ENCODE results near the gene ZNF786. TPM values are rescaled to one million over a fixed set of nuclear protein-coding genes. Genes with fewer than 3 reads are reported as not detected.
"Not testable (repeated sequence)": the region's sequence is repeated elsewhere in the genome, so short reads cannot be mapped to it uniquely, and the experiment has no call there.

The ZNF786 gene
- total RNA-seq, 1 donor from 2014 or later: 20.6 TPM

DNA sequence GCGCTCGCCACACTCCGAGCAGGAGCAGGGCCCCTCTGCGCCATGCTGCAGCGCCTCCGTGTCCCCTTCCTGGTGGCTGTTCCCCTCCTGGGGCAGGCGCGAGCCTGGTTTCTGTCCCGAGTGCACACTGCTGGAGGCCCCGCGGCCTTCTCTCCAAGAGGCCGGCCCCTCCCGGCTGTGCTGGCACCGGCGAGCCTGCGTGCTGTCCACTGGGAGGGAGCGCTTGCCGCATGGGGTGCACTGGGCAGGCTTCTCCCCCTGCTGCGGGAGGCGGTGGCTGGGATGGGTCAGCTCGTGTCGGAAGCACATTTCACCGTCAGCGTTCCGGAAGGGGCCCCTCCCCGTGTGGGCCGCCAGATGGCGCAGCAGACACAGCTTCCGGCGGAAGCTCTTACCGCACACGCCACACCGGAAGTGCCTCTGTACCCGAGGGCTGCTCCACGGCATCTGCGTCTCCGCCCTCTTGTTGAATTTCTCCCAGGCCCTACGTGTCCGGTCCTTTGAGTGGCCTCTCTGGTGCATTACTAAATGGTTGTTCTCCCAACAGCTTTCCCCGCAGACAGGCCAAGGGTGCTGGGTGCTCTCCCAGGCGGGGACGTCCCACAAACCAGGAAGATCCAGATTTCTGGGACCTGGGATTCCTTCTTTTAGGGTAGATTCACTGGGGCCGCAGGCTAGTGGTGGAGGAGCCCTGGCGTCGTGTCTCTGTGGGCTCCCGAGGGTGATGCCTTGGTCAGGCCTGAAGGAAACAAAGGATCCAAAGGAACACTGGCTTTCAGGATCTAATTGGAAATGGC lies 18.7 kb downstream of the ZNF786 start:
- Mint-ChIP-seq H3K27me3 (no peaks in the 10 kb centered on the region), H3K4me3 (ENCODE audit: low read depth) (no peak overlapping the region), H3K36me3 (ENCODE audit: insufficient read depth) (peaks cover 22% of the 10 kb centered on the region), H3K9me3 (ENCODE audit: low read depth) (no peaks in the 10 kb centered on the region), H3K4me1 (ENCODE audit: low read depth) (no peaks in the 10 kb centered on the region), H3K27ac (no peak overlapping the region)
- no peak for DNase-seq (ENCODE audit: low spot score, unreplicated experiment)
- TF ChIP-seq, protein P1, sequence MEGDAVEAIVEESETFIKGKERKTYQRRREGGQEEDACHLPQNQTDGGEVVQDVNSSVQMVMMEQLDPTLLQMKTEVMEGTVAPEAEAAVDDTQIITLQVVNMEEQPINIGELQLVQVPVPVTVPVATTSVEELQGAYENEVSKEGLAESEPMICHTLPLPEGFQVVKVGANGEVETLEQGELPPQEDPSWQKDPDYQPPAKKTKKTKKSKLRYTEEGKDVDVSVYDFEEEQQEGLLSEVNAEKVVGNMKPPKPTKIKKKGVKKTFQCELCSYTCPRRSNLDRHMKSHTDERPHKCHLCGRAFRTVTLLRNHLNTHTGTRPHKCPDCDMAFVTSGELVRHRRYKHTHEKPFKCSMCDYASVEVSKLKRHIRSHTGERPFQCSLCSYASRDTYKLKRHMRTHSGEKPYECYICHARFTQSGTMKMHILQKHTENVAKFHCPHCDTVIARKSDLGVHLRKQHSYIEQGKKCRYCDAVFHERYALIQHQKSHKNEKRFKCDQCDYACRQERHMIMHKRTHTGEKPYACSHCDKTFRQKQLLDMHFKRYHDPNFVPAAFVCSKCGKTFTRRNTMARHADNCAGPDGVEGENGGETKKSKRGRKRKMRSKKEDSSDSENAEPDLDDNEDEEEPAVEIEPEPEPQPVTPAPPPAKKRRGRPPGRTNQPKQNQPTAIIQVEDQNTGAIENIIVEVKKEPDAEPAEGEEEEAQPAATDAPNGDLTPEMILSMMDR (IDR thresholded peaks at IDR 0.05; ENCODE audit: unreplicated experiment): peak; percentile 32

DNA sequence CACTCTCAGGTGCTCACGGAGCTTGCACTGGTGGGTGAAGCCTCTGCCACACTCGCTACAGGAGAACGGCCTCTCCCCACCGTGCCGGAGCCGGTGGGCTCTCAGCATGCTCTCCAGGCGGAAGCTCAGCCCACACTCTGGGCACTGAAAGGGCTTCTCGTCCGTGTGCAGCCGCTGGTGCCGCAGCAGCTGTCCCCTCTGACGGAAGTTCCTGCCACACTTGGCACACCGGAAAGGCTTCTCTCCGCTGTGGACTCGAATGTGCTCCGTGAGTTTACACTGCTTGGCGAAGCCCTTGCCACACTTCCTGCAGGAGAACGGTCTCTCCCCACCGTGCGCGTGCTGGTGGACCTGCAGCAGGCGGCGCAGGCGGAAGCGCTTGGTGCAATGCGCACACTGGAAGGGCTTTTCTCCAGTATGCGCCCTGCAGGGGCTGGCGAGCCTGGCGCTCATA lies 19.3 kb downstream of the ZNF786 start:
- no peak for DNase-seq (ENCODE audit: low spot score, unreplicated experiment)

DNA sequence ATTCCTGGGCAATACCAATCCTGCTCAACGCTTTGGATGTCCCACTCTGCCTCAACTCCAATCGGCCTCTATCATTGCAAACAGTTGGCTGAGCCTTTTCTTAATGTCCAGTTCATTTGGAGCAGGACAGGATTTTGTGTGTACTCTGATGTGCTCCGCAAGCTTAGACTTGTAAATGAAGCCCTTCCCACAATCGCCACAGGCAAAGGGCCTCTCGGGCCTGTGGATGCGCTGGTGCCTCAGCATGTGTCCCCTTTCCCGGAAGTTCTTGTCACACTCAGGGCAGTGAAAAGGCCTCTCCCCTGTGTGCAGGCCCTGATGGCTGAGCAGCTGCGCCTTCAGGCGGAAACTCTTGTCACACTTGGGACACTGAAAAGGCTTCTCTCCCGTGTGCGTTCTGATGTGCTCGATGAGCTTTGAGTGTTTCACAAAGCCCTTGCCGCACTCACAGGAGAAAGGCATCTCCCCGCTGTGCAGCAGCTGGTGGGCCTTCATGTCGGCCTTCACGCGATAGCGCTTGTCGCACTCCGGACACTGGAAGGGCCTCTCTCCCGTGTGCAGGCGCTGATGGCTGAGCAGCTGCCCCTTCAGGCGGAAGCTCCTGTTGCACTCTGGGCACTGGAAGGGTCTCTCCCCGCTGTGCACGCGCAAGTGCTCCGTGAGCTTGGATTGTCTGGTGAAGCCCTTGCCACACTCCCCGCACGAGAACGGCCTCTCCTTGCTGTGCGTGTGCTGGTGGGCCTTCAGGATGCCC lies 20.0 kb downstream of the ZNF786 start:
- Mint-ChIP-seq H3K9me3 (ENCODE audit: low read depth) (no peaks in the 10 kb centered on the region), H3K27me3 (no peaks in the 10 kb centered on the region), H3K27ac (no peak overlapping the region), H3K4me1 (ENCODE audit: low read depth) (no peaks in the 10 kb centered on the region), H3K36me3 (ENCODE audit: insufficient read depth) (peaks cover 20% of the 10 kb centered on the region), H3K4me3 (ENCODE audit: low read depth) (no peak overlapping the region)
- no peak for DNase-seq (ENCODE audit: low spot score, unreplicated experiment)
- TF ChIP-seq, protein P1 (IDR thresholded peaks at IDR 0.05; ENCODE audit: unreplicated experiment): no peak

More for the DNA sequence above, 19.3 kb downstream of the ZNF786 start:
- TF ChIP-seq, protein P1 (IDR thresholded peaks at IDR 0.05; ENCODE audit: unreplicated experiment): no peak
- H3K27me3 Mint-ChIP-seq: no peaks in the 10 kb centered on the region
- no peaks in the 10 kb centered on the region for H3K4me1 Mint-ChIP-seq (ENCODE audit: low read depth)
- H3K9me3 Mint-ChIP-seq (ENCODE audit: low read depth): no peaks in the 10 kb centered on the region
- H3K4me3 Mint-ChIP-seq (ENCODE audit: low read depth): no peak overlapping the region
- peaks cover 20% of the 10 kb centered on the region for H3K36me3 Mint-ChIP-seq (ENCODE audit: insufficient read depth)
- H3K27ac Mint-ChIP-seq: no peak overlapping the region

DNA sequence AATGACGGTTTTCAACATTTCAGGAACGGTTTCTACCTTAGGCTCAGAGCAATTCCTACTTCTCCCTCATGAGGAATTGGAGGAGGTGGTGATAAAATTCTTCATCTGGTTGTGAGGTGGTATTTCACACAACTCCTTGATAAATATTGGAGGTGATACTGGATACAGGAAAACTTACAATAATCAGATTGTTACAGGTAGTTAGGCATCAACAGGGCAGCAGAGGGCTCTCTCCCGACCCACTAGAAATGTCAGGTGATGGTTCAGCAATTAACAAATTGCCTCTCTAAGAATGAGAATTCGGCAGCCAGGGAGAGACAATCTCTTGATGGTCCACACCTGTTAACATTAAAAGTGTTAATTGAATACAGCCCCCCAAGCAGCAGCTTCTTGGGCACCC lies 22.6 kb downstream of the ZNF786 start:
- Mint-ChIP-seq H3K27me3 (no peaks in the 10 kb centered on the region), H3K4me3 (ENCODE audit: low read depth) (peak overlapping the region; percentile 41), H3K9me3 (ENCODE audit: low read depth) (no peaks in the 10 kb centered on the region), H3K36me3 (ENCODE audit: insufficient read depth) (peaks cover 15% of the 10 kb centered on the region), H3K27ac (no peak overlapping the region), H3K4me1 (ENCODE audit: low read depth) (peaks cover 3% of the 10 kb centered on the region)
- DNase-seq (ENCODE audit: low spot score, unreplicated experiment): no peak
- TF ChIP-seq, protein P1 (IDR thresholded peaks at IDR 0.05; ENCODE audit: unreplicated experiment): no peak

DNA sequence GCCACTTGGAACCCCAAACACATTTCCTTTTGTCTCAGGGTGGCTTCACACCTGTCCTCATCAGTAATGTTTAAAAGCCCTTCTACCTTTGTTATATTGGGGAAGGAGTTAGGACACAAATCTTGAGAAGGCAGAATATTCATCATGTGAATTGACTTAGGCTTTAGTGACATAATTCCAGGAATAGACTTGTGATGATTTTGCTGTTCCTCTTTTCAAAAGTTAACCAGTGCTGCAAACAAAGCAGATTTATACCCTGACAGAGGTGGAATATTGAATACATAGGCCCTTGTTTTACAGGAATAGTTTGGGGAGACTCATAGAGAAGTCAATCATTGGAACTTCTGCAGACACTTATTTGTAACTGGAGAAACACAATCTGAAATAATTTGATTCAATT lies 27.0 kb downstream of the ZNF786 start:
- no peak overlapping the region for H3K27ac Mint-ChIP-seq
- no peak for DNase-seq (ENCODE audit: low spot score, unreplicated experiment)

DNA sequence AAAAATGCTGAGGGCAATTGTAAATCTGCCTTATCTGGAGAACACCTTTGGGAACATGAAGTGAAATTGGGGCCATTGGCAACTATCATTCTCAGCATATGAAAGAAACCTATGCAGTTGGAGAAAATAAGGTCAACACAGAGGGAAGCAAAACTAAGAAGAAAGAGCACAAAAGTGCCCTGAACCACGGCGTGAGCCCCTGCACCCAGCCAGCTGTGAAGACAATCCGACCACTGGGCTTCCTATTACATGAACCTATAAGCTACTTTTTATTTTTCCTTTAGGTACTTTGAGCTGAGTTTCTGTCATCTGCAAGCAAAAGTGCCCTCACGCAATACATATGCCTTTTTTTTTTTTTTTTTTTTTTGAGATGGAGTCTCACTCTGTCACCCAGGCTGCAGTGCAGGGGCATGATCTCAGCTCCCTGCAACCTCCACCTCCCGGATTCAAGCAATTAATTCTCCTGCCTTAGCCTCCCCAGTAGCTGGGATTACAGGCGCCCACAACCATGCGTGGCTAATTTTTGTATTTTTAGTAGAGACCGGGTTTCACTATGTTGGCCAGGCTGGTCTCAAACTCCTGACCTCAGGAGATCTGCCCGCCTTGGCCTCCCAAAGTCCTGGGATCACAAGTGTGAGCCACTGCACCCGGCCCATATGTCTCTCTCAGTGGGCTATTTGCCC lies 28.2 kb downstream of the ZNF786 start:
- not testable (repeated sequence) for H3K4me1 Mint-ChIP-seq (ENCODE audit: low read depth); H3K36me3 Mint-ChIP-seq (ENCODE audit: insufficient read depth); H3K4me3 Mint-ChIP-seq (ENCODE audit: low read depth); H3K9me3 Mint-ChIP-seq (ENCODE audit: low read depth); DNase-seq (ENCODE audit: low spot score, unreplicated experiment); H3K27me3 Mint-ChIP-seq; H3K27ac Mint-ChIP-seq

More for the DNA sequence above, 27.0 kb downstream of the ZNF786 start:
- peaks cover 6% of the 10 kb centered on the region for H3K36me3 Mint-ChIP-seq (ENCODE audit: insufficient read depth)
- TF ChIP-seq, protein P1 (IDR thresholded peaks at IDR 0.05; ENCODE audit: unreplicated experiment): no peak
- peaks cover 3% of the 10 kb centered on the region for H3K4me1 Mint-ChIP-seq (ENCODE audit: low read depth)
- no peaks in the 10 kb centered on the region for H3K9me3 Mint-ChIP-seq (ENCODE audit: low read depth)
- H3K27me3 Mint-ChIP-seq: no peaks in the 10 kb centered on the region
- H3K4me3 Mint-ChIP-seq (ENCODE audit: low read depth): peak overlapping the region; percentile 50

All from progenitor cell of endocrine pancreas (in vitro differentiated cells).